Osteoblast (primary cell): ENCODE data around the gene CBX6. TPM values are rescaled to one million over a fixed set of nuclear protein-coding genes. Genes with fewer than 3 reads are reported as not detected.
A peak's percentile ranks its signal among the peaks of the same experiment; 100 is the strongest.

Experiments used
- DNase-seq: peaks from one replicate; pipeline ENCODE4 v3.0.0; 2011; ENCODE audit warnings: low spot score, mixed read lengths; ENCODE audit not compliant: insufficient read length; ENCODE audit errors: missing footprints
- H2AFZ ChIP-seq: 2 replicates; pipeline ENCODE4 v1.6.0; 2011; ENCODE audit warnings: mild to moderate bottlenecking, low read length
- H3K27ac ChIP-seq: 2 replicates; pipeline ENCODE4 v1.5.1; 2011; ENCODE audit warnings: mild to moderate bottlenecking, low read depth, low read length, moderate library complexity
- H3K27me3 ChIP-seq: 2 replicates; pipeline ENCODE4 v1.6.0; 2012; ENCODE audit warnings: mild to moderate bottlenecking, control low read depth, inconsistent platforms, low read length, moderate library complexity; ENCODE audit not compliant: insufficient read depth
- H3K36me3 ChIP-seq: 2 replicates; pipeline ENCODE4 v1.5.1; 2011; ENCODE audit warnings: mild to moderate bottlenecking, low read length, control low read depth, moderate library complexity; ENCODE audit not compliant: insufficient read depth
- H3K4me1 ChIP-seq: 2 replicates; pipeline ENCODE4 v1.5.1; 2011; ENCODE audit warnings: mild to moderate bottlenecking, low read length, control low read depth, moderate library complexity; ENCODE audit not compliant: insufficient read depth
- H3K4me2 ChIP-seq: 2 replicates; pipeline ENCODE4 v1.6.0; 2011; ENCODE audit warnings: mild to moderate bottlenecking, low read length; ENCODE audit not compliant: insufficient read depth
- H3K4me3 ChIP-seq: fragments of 200-600 bp; sonication (generic); 3 replicates; pipeline ENCODE4 v1.5.1; 2012; ENCODE audit warnings: mild to moderate bottlenecking, low read length, inconsistent platforms; ENCODE audit not compliant: insufficient read depth
- H3K79me2 ChIP-seq: 2 replicates; pipeline ENCODE4 v1.6.0; 2012; ENCODE audit warnings: mild to moderate bottlenecking, low read length, control low read depth, inconsistent platforms; ENCODE audit not compliant: insufficient read depth
- H3K9me3 ChIP-seq: 2 replicates; pipeline ENCODE4 v1.5.1; 2011; ENCODE audit warnings: low read depth, low read length, control low read depth
- H4K20me1 ChIP-seq: 2 replicates; pipeline ENCODE4 v1.6.0; 2012; ENCODE audit warnings: mild to moderate bottlenecking, low read length, control low read depth; ENCODE audit not compliant: insufficient read depth
- CTCF ChIP-seq: IDR thresholded peaks from 2 replicates; pipeline ENCODE4 v1.5.1; 2011; ENCODE audit warnings: mild to moderate bottlenecking, low read depth, low read length, moderate library complexity; ENCODE audit errors: extremely low read depth
- total RNA-seq: library from RNA; depleted of rRNA; stranded (reverse); fragments of >200 nt; gene quantifications from 2 replicates; pipeline ENCODE4 v1.2.3, GENCODE V29; 2012

CBX6 gene
- total RNA-seq, 1 donor: 58.6 TPM

- H3K79me2 ChIP-seq: peaks cover 27% of the 10 kb centered on the region
- peak overlapping the region; percentile 95 for H3K4me2 ChIP-seq
- no peak for DNase-seq
- H3K4me3 ChIP-seq: peak overlapping the region; percentile 85
- no peak for TF ChIP-seq CTCF
- no peak overlapping the region for H2AFZ ChIP-seq
- H3K9me3 ChIP-seq: no peaks in the 10 kb centered on the region
- peaks cover 10% of the 10 kb centered on the region for H3K4me1 ChIP-seq
- H3K27me3 ChIP-seq: peaks cover 24% of the 10 kb centered on the region
- peaks cover 13% of the 10 kb centered on the region for H3K36me3 ChIP-seq
- peaks cover 14% of the 10 kb centered on the region for H4K20me1 ChIP-seq
- H3K27ac ChIP-seq: no peak overlapping the region
These were observed 1.7 kb upstream of the CBX6 start for GRCh38 chr22:38873469-38874411.

- no peaks in the 10 kb centered on the region for H3K9me3 ChIP-seq
- peaks cover 22% of the 10 kb centered on the region for H3K36me3 ChIP-seq
- peaks cover 10% of the 10 kb centered on the region for H3K4me1 ChIP-seq
- H3K27ac ChIP-seq: peak overlapping the region; percentile 3
- H2AFZ ChIP-seq: peak overlapping the region; percentile 90
- peaks cover 18% of the 10 kb centered on the region for H3K27me3 ChIP-seq
- peak overlapping the region; percentile 85 for H3K4me3 ChIP-seq
- peak; percentile 95 for DNase-seq
- peaks cover 23% of the 10 kb centered on the region for H4K20me1 ChIP-seq
- peaks cover 32% of the 10 kb centered on the region for H3K79me2 ChIP-seq
- peak overlapping the region; percentile 95 for H3K4me2 ChIP-seq
- no peak for TF ChIP-seq CTCF
These were observed 824 bp upstream of the CBX6 start for GRCh38 chr22:38872831-38873248.

GRCh38 chr22:38871360-38872171, 450 bp downstream of the CBX6 start:
- peak overlapping the region; percentile 87 for H3K4me2 ChIP-seq
- peaks cover 23% of the 10 kb centered on the region for H3K36me3 ChIP-seq
- H3K4me3 ChIP-seq: peak overlapping the region; percentile 85
- H3K9me3 ChIP-seq: no peaks in the 10 kb centered on the region
- no peak for TF ChIP-seq CTCF
- DNase-seq: peak; percentile 94
- H3K27ac ChIP-seq: peak overlapping the region; percentile 41
- H2AFZ ChIP-seq: no peak overlapping the region
- H3K4me1 ChIP-seq: peaks cover 10% of the 10 kb centered on the region
- H3K27me3 ChIP-seq: peaks cover 16% of the 10 kb centered on the region
- H3K79me2 ChIP-seq: peaks cover 32% of the 10 kb centered on the region
- H4K20me1 ChIP-seq: peaks cover 29% of the 10 kb centered on the region
